H7 (cell line): ENCODE data around the gene HOXB9. TPM values are rescaled to one million over a fixed set of nuclear protein-coding genes. Genes with fewer than 3 reads are reported as not detected.
A peak's percentile ranks its signal among the peaks of the same experiment; 100 is the strongest.

Experiments used
- DNase-seq: peaks from one replicate; pipeline ENCODE4 v3.0.0; 2012
- H3K27me3 ChIP-seq: 2 replicates; pipeline ENCODE4 v1.6.0; 2011; ENCODE audit warnings: mild to moderate bottlenecking, low read length; ENCODE audit not compliant: control insufficient read depth, insufficient read depth
- H3K36me3 ChIP-seq: replicated peaks from 2 replicates; pipeline ENCODE4 v1.5.1; 2011; ENCODE audit warnings: low read length; ENCODE audit not compliant: control insufficient read depth, insufficient read depth
- H3K4me3 ChIP-seq: 2 replicates; pipeline ENCODE4 v1.5.1; 2011; ENCODE audit warnings: low read depth, mild to moderate bottlenecking, control low read depth, low read length, moderate library complexity; ENCODE audit not compliant: insufficient read depth
- total RNA-seq: library from RNA; depleted of rRNA; stranded (reverse); fragments of >200 nt; shearing (Covaris generic); gene quantifications from 2 replicates; pipeline ENCODE4 v1.2.3, GENCODE V29; 2014

The HOXB9 gene
- total RNA-seq, 1 experiment from 2014 or later = not detected

DNA sequence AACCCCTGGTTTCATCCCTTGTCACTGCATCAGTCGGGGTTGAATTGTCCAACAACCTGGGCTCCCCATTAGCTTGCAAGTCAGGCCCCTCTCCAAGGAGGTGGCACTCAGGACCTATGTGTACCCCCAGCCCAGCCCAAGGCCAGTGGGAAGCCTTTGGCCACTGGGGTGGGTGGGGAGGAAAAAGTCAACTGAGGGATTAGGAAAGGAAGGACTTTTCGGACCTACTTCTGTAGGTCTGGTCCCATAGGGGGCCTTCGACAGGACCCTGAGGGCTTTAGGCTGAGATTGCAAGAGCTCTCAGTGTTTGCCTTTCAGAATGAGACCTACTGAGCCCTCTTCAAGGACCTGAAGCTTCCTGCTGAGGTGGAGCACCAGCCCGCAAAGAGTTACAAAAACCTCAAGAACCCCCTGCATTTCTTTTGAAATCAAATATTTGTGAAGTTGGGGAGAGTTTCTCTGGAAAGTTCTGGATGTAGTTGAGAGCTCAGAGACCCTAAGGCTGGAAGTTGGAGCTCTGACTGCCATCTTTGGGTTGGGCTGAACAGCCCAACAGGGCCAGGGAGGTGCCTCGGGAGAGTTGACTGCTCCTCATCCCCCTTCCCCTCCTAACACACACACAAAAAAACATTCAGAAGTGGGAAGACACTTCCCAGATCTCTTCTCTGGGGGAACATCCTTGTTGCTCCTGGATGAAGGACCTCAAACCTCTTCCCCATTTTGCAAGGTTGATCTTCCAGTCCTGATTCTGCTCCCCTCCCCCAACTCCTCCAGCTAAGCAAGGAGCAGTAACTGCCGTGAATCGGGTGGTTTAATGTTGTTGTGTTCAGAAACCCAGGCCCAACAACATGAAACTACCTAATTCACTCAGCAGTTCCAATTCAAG is 5.8 kb upstream of the HOXB9 start:
- Histone ChIP-seq H3K4me3 (no peak overlapping the region), H3K36me3 (no peaks in the 10 kb centered on the region), H3K27me3 (peaks cover 98% of the 10 kb centered on the region)
- no peak for DNase-seq

DNA sequence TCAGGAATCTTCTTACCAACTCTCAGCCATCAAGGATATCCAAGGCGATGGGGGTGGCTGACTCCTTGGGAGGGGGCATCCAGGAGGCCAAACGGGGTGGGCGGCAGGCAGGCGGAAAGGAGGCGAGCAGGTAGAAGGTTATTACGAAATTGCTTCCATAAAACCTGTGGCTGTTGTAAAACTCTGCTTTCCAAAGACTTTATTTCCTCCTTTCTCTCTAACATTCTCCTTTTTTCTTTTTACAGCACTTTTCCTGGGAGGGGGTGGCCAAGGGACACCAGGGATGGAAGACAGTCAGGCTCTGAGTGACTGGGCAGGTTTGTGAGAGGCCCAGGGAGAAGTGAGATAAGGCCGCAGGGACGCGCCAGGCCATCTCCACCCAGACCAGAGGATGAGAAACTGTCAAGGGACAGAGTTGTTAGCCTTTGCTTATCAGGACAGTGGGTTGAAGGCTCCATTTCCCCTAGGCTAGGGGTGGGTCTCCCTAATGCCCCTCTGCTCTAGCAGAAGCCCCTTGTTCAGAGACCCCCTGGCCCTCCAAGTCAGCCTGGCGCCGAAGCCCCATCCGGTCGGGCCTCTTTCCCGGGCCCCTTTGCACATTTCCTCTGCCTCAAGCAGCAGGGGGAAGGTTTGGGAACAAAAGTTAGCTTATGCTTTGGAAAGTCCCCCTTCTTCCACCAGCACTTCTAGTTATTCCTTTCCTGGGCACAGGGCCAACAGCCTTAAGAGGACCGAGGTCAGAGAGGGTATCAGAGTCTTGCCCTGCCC is 5.0 kb upstream of the HOXB9 start:
- H3K4me3 ChIP-seq = no peak overlapping the region
- H3K36me3 ChIP-seq = no peaks in the 10 kb centered on the region
- H3K27me3 ChIP-seq = peaks cover 100% of the 10 kb centered on the region
- DNase-seq = no peak

DNA sequence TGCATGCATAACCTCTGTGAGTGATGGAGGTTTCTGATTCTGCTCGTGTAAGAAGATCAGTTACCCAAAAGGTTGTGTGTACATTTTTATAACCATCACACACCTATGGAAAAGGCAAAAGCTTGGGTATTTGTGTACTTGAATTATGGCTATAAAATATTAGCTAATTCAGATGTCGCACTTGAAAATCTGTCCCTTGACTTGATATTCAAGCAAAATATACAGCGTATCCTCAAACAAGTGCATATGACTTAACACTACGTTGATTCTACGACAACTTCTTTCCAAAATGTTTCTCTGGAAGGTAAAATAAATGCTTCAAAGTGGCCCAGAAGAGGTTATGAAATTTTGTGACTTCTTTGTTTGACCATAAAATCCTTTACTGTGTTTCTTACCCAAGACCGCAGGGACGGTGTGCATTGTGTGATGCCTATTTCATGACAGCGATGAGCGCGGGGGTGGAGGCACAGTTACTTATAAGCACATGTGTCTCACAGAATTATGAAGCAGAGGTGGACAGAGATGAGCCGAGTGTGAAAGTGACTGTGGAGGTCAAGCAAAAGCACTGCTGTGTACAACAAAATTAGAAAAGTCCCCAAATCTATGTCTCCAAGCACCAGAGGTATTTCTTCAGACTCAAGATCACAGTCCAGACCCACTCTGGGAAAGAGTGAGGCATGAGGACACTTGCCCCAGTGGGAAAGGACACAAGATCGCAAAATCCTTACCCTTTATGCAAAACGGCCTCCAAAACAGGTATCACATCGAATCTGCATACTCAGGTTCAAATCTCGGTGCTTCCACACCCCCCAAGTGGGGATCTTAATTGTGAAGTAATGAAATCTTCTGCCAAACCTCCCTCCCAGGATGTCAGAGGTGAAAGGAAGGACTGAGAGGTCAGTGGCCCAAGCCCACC is 4.1 kb upstream of the HOXB9 start:
- DNase-seq = no peak
- Histone ChIP-seq H3K4me3 (no peak overlapping the region), H3K36me3 (no peaks in the 10 kb centered on the region), H3K27me3 (peaks cover 100% of the 10 kb centered on the region)

DNA sequence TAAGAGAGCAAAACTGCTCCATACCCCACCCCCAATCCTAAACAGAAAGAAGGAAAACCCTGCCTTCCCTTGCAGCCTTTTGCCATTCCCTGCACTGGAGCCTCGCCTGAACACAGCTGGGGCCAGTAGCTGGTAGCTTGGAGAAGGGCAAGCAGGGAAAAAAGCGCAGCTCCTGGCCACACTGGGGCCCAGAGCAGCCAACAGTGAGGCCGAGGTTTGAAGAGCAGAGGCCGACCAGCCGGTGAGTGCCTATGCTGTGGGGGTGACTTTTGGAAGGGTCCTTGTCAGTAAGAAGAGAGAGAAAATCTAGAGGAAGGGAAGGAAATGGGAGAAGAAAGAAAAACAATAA is 3.2 kb upstream of the HOXB9 start:
- Histone ChIP-seq H3K27me3 (peaks cover 100% of the 10 kb centered on the region), H3K4me3 (no peak overlapping the region)
- DNase-seq = no peak

DNA sequence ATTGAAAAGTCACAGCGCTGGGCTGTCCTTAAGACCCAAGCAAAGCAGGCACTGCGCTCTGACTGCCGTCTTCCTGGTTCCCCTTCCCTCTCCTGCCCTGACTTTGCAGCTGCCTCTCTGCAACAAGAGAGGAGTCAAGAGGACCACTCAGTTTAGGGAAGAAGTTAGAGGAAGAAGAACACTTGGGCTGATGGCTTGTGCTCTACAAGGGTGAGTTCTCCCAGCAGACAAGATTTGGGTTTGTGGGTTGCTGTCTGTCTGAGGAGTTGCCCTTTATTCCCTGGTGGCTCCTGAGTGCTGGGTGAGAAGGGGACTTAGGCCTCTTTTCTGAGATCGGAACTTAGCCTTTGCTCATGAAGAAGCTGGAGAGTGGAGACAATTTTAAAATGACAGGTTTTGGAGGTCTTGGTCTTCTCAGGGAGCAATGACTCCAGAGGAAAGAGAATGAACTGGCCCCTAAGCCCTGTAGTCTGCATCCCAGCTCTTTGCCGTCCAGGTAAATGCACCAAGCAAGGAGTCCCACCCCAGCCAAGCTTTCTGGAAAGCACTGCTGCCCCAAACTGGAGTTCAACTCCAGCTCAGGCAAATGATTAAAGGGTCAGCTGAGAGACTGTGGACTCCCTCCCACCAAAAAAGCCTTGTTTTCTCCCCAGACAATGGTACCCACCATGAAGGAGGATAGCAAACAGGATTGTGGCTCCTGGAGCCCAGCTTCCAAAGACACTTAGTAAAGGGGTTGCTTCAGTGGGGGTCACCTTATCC is 2.7 kb upstream of the HOXB9 start:
- H3K4me3 ChIP-seq = no peak overlapping the region
- no peak for DNase-seq
- H3K27me3 ChIP-seq = peaks cover 100% of the 10 kb centered on the region
- no peaks in the 10 kb centered on the region for H3K36me3 ChIP-seq

More for the DNA sequence above, 3.2 kb upstream of the HOXB9 start:
- H3K36me3 ChIP-seq = no peaks in the 10 kb centered on the region

DNA sequence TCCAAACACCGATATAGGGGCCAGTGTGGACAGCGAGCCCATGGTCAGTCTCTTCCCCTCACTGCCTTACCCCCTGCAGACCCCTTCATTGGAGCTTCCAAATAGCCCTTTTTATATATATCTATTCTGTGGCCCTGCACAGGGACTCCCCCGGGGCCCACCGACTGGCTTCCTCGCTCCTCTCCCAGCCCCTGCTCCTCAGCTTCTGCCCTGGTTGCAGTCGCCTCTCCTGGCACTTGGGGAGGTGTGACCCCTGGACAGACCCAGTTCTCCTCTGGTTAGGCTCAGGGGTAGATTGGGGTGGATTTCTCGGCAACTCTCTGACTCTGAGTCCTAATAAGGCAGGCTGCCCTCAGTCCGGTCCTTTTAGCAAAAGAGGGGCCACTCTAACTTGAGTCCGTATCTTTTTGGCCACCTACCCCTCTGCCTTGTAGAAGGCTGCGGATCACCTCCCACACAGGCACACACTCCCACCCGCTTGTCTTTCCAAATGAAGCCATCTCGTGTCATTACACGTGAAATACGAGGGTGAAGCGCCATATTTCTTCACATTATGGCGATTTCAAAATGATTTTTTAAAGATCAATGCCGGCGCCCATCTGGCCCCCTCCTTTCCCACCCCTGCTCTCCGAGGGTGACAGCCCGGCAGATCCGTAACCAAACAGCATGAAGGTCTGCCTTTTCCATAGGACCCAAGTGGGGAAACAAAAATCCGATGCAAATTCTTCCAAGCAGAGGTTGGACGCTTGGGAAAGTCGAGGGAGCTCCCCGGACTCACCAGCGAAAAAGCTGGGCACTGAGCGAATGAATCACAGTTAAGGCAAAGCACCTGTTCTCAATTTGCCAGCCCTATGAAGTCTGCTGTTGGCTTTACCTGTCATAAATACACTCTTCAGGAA is 1.7 kb upstream of the HOXB9 start:
- peaks cover 100% of the 10 kb centered on the region for H3K27me3 ChIP-seq
- no peak for DNase-seq
- H3K4me3 ChIP-seq = no peak overlapping the region
- no peaks in the 10 kb centered on the region for H3K36me3 ChIP-seq

DNA sequence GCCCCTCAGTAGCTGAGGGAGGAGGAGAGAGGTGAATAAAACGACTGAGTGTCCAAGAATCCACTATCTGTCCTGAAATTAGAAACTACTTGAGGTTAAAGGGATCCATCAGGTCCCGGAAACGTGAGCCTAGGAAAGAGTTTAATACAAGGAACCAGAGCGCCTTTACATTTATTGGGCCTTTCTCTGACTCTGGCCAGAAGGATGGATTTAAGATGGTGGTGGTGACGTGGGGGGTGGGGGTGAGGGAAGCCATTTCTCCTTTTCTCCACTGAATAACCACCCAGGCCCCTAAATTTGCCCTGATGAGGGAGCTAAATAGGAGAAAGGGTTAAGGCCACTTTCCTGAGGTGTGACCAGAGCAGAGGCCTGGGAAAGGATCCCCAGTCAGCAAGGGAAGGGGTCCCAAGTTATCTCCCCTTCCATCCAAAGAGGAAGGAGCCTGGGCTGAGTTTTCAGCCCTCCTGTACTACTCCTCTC is 1.0 kb upstream of the HOXB9 start:
- no peaks in the 10 kb centered on the region for H3K36me3 ChIP-seq
- no peak overlapping the region for H3K4me3 ChIP-seq
- DNase-seq = no peak
- peaks cover 100% of the 10 kb centered on the region for H3K27me3 ChIP-seq

DNA sequence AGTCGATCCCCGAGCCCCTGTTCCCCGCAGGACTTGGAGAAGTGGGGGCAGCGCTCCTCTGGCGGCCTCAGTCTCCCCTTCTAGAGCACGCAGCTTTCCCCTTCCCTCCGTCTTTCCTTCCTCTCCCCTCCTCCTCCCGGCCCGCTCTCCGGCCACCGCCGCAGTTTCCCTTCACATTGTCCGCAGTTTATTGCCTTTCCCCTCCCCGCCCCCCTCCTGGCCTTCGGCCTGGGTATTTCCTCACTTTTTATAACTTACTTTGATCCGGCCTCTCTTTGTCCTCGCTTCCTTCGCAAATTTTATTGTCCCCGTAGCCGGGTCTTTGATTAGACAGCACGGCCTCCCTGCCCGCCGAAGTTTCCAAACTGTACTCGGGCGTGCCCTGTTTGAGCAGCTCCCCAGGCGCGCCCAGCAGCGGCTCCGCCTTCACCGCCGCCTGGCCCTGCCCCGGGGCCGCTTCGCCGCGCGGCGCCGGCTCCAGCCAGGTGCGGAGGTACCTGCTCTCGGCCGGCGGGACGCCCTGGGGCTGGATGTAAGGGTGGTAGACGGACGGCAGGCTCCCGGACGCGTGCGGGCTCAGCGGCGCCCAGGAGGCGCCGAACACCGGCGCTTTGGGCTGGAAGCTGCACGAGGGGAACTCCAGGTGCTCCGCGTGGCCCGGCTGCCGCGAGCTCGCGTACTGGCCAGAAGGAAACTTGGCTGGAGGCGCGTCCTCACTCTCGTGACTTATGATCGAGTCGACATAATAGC is 488 bp downstream of the HOXB9 start:
- no peaks in the 10 kb centered on the region for H3K36me3 ChIP-seq
- DNase-seq = peak; percentile 92
- H3K27me3 ChIP-seq = peaks cover 100% of the 10 kb centered on the region
- H3K4me3 ChIP-seq = peak overlapping the region; percentile 8; the same call in 1 of the 2 replicates

DNA sequence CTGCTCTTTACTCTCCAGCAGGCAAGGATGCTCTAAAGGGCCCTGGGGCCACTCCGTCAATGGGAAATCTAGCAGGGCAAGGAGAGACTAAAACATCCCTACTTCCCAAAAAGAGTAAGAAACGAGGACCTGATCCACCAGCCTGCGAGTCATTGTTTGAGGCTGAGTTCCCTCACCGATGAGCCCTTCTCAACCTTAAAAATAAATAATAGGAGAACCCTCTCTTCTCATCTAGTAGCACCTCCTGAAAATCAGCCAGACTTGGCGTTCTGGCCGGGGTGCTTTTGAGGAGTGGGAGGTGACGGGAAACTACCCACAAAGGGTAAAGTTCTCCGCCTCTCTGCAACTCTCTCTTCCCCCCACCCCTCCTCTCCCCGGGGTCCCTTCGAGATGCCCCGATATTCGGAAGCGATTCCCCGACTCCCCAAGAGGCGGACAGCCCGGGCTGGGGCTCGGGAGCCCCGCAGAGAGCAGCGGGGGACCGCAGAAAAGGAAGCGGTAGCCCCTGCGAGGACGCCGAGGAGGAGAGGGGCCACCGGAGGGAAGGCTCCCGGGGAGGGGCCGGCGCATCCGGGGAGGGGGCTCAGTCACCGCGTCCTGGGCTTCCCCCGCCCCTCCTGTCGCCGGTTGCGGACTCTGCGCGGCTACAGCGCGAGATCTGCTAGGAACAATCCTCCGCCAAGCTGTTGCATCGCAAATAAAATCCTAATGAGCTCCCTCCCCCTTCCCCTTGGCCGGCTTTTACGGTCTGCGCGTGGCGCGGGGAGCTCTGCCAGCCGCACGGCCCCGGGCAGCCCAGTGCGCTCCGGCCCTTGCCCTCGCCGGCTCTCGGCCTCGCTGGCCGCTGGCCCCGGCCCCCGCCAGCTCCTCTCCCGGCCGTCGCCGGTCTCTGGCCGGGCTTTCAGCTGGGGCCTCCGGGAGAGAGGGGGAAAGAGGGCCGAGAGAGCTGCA is 1.3 kb downstream of the HOXB9 start:
- Histone ChIP-seq H3K36me3 (no peaks in the 10 kb centered on the region), H3K4me3 (peak overlapping the region; percentile 8; the same call in 1 of the 2 replicates), H3K27me3 (peaks cover 100% of the 10 kb centered on the region)
- DNase-seq = peak; percentile 91

DNA sequence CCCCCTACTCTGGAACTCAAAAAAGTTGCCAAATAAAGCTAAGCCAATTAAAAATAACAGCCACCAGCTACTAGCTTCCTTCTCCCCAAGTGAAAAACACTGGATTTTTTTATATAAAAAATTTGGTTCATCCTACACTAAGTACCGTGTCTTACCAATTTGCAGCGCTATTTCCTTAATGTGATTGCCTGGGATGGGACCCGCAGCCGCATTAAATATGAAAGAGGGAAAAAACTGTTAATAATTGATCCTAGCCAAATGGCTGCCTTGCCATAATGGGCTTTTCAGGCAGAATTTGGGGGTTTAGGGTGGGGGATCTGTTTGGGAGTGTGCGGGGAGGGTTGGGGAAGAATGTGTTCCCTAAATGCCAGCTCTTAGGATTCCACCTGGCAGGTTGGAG is 2.0 kb downstream of the HOXB9 start:
- no peak overlapping the region for H3K4me3 ChIP-seq
- no peak for DNase-seq
- H3K27me3 ChIP-seq = peaks cover 100% of the 10 kb centered on the region
- no peaks in the 10 kb centered on the region for H3K36me3 ChIP-seq

DNA sequence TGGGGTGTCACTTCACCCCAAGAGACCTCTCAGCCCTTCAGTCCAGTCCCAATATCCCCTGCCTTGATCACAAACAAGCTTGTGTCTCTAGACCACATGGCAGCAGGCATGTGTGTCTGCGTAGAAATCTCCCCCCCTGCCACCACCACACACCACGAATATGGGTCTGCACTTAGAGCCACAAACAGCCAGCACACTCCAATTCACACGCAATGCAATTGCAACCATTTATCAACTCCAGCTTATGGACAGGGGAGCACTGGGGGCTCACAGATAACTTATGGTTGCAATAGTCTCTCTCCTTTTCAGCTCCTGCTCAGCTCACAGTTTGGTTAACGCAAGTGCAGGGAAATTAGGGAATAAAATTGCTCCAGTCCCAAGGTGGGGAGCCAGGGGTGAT is 2.6 kb downstream of the HOXB9 start:
- no peak for DNase-seq
- no peak overlapping the region for H3K4me3 ChIP-seq
- H3K27me3 ChIP-seq = peaks cover 100% of the 10 kb centered on the region
- H3K36me3 ChIP-seq = no peaks in the 10 kb centered on the region

DNA sequence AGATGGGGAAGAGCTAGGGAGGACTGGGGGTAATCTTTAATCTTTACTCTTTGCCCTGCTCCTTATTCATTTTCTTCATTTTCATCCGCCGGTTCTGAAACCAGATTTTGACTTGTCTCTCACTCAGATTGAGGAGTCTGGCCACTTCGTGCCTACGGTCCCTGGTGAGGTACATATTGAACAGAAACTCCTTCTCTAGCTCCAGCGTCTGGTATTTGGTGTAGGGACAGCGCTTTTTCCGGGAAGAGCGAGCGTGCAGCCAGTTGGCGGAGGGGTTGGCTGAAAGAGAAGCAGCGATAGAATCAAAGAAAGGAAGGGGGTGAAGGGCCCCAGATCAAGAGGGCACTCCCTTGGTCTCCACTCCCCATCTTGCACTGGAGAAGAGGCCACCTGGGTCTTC is 3.3 kb downstream of the HOXB9 start:
- DNase-seq = no peak
- Histone ChIP-seq H3K27me3 (peaks cover 99% of the 10 kb centered on the region), H3K4me3 (no peak overlapping the region), H3K36me3 (no peaks in the 10 kb centered on the region)
